Liver (tissue), 3 donors: ENCODE results near the gene COP1.

ENCODE experiments used
- CTCF ChIP-seq: fragments of 150-350 bp; IDR thresholded peaks from 2 replicates; pipeline ENCODE4 v1.5.1; 2017; ENCODE audit warnings: improper control_type of control experiment, low read depth, low read length; ENCODE audit not compliant: missing input control
- REST ChIP-seq: IDR thresholded peaks from 2 replicates; pipeline ENCODE4 v1.6.1; 2016; ENCODE audit warnings: antibody characterized with exemption, mild to moderate bottlenecking
- SP1 ChIP-seq: IDR thresholded peaks from 2 replicates; pipeline ENCODE4 v1.6.1; 2018; ENCODE audit warnings: antibody characterized with exemption, mild to moderate bottlenecking
- TAF1 ChIP-seq: conservative IDR thresholded peaks from 2 replicates; pipeline ENCODE4 v1.6.1; 2016; ENCODE audit warnings: antibody characterized with exemption, mild to moderate bottlenecking
- ZBTB33 ChIP-seq: IDR thresholded peaks from 2 replicates; pipeline ENCODE4 v1.6.1; 2016; ENCODE audit warnings: antibody characterized with exemption
- donor health status: healthy.
- donor health status: healthy.

- no peak for TF ChIP-seq CTCF
- no peak for TF ChIP-seq SP1
- TF ChIP-seq TAF1, result no peak
- no peak for TF ChIP-seq ZBTB33
- no peak for TF ChIP-seq REST
These were observed 177.5 kb downstream of the COP1 start for GRCh38 chr1:176029609-176030008.
